Fibroblast of pulmonary artery (primary cell): ENCODE data around the gene ZBTB47.

Source experiments
- DNase-seq: peaks from one replicate; pipeline ENCODE4 v3.0.0-alpha.2; 2010; ENCODE audit warnings: low read depth
- H3K4me3 ChIP-seq: replicated peaks from 2 replicates; pipeline ENCODE4 v1.5.1; 2011; ENCODE audit warnings: low read depth, mild to moderate bottlenecking, control low read depth, low read length, moderate library complexity
- TF ChIP-seq, protein P1 (sequence below): IDR thresholded peaks from 2 replicates; pipeline ENCODE4 v1.5.1; 2011; ENCODE audit warnings: mild to moderate bottlenecking, control low read depth, low read length, inconsistent platforms; ENCODE audit errors: missing control alignments

The ZBTB47 gene

DNA sequence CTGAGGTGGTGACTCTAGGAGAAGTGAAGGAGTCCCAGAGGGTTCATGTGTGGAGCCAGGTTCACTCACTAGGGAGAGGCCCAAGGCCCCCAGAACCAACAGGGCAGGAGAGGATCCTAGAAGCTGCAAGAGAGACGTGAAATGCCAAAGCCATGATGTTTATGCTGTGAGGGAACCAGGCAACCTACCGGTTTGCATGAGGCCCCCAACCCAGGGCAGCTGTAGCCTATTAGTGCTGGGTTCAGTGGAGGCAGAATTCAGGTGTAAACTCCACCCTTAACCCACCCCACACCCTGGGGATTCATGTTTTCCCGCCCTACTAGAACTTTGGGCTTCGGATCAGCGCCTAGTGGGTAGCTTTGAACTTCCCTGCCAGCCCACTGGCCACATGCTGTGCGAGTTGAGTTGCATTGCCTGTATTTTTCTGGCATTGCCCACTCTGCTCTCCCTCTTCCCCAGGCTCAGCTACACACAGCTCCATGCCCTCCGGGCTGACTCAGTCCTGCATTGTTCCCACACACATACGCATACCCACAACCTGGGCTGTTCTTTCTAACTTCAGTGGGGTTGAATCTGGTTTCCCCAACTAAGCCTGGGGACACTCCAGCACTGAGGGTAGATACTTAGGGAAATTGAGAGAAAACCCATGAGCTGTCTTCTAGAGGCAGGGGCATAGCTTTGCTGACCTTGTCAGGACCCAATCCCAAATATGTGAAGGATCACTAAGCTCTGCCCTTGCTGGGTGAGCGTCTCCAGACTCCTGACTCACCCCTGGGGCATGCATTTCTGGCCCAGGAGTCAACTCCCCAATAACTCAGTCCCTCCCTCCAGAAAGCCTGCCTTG lies 2.0 kb upstream of the ZBTB47 start:
- DNase-seq, result peak; percentile 52
- TF ChIP-seq, protein P1, sequence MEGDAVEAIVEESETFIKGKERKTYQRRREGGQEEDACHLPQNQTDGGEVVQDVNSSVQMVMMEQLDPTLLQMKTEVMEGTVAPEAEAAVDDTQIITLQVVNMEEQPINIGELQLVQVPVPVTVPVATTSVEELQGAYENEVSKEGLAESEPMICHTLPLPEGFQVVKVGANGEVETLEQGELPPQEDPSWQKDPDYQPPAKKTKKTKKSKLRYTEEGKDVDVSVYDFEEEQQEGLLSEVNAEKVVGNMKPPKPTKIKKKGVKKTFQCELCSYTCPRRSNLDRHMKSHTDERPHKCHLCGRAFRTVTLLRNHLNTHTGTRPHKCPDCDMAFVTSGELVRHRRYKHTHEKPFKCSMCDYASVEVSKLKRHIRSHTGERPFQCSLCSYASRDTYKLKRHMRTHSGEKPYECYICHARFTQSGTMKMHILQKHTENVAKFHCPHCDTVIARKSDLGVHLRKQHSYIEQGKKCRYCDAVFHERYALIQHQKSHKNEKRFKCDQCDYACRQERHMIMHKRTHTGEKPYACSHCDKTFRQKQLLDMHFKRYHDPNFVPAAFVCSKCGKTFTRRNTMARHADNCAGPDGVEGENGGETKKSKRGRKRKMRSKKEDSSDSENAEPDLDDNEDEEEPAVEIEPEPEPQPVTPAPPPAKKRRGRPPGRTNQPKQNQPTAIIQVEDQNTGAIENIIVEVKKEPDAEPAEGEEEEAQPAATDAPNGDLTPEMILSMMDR, result no peak
- peak overlapping the region; percentile 6 for H3K4me3 ChIP-seq

DNA sequence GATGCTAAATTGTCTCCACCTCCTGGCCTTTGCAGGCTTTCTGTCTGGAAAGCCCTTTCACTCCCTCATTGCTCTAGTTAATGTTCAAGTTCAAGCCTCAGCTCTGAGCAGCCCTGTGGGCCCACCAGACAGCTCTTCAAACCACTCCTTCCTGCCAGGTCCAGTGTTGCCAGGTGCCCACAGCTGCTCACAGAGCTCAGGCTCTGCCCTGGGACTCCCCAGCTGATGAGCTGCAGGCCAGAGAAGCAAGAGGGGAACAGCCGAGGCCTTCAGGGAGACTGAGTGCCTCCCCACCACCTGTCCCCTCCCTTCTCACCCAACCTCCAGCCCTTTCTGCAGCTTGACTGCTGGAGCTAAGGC lies 1.3 kb upstream of the ZBTB47 start:
- DNase-seq, result no peak
- peak overlapping the region; percentile 86 for H3K4me3 ChIP-seq
- TF ChIP-seq, protein P1, result no peak

DNA sequence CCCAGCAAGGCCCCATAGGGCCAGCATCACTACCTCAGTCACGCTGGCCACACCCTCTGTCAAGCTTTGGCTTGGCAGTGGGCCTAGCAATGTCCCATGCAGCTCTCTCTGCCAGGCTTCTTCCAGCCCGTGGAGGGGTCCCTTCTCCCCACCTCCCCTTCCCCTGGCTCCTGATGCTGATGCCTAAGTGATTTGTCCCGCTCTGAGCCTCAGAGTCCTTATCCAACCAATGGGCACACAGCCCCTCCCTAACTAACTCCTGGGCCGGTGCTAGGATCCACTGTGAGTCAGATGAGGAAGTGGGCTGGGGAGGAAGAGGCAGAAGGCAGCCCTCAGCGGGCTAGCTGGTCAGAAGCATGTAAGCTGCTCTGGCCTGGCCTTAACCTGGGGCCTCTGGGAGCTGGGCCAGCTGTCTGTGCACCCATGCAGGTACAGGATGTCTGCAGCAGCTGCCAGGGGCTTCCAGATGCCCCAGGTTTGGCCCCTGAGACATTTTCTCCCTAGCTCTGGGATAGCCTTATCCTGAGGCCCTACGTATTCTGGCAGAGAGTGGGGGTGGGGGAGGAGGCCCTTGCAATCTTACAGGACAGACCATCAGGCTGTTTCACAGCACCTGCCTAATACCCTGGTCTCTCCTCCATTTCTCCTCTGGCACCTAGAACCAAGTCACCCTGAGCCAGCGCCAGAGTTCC lies 740 bp upstream of the ZBTB47 start:
- DNase-seq, result peak; percentile 73
- TF ChIP-seq, protein P1, result no peak
- peak overlapping the region; percentile 86 for H3K4me3 ChIP-seq

DNA sequence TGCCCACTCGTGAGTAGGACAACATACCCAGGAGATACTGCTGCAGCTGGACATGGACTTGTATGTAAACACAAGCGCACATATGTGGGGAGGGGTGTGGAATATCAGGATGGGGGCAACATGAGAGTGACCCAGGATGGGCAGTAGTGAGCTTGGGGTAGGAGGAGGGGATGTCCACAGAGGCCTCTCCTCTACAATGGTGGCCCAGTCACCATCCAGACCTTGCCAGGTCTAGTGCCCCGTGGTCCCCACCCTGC lies 266 bp upstream of the ZBTB47 start:
- TF ChIP-seq, protein P1, result no peak
- peak overlapping the region; percentile 86 for H3K4me3 ChIP-seq
- DNase-seq, result no peak

DNA sequence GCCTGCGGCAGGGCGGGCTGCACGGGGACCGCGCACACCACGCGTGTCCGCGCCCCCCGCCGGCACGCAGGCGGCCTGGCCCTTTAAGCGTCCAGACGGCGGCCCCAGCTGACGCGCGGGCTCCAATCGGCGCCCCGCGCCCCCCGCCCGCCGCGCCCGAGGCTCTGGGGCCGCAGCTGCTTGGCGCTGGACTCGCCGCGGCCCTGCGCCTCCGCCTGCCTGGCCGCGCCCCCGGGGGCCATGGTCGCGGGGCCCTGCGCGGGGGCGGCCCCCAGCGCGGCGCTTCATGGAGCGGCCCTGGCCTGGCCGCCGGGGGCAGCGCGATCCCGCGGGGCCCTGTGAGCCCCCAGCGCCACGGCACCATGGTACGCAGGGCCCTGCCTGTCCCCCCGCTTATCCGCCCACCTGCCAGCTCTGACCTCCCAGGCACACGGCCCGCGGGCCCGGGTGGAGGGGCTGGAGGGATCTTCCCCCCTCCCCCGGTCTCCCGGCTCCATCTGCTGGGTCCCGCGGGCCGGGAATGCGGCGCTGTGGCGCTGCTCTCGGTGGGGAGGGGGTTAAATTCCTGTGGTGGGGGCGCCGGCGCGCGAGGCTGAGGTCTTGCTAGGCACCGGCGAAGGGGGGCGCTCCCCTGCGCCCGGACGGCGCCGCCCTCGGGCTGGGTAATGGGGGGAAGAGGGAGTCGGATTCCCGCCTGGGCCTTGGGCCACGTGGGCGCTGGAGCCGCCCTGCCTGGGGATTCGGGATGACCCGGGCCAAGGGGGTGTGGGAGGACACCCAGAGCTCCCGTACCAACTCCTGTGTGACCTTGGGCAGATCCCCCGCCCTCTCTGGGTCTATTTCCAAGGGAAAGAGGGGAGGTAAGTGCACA lies 1.1 kb downstream of the ZBTB47 start:
- TF ChIP-seq, protein P1, result no peak
- peak overlapping the region; percentile 86 for H3K4me3 ChIP-seq
- peak; percentile 46 for DNase-seq

DNA sequence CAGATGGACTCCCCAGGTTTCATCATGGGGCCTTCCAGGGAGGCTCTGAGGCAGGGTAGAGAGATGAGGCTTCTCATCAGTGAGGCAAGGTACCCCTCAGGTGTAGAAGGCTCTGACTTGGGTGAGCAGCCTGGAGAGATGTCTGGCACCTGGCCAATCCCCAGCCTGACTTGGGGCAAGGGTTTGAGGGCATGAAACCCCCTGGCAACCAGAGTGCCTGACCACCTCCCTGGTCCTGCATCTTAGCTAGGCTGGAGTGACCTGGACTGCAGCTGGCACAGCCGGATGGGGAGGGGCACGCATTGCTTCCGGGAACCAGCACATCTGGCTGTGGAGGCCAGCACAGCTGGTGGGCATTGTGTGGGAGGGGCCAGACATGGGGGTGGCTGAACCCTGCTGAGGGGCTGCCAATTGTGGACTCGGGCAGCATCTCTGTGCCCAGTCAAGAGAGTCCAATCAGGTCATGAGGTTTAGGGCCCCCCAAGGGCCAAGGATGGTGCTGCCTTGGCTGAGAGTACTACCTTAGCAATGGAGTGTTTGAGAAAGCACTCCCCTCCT lies 1.9 kb downstream of the ZBTB47 start:
- TF ChIP-seq, protein P1, result no peak
- H3K4me3 ChIP-seq, result peak overlapping the region; percentile 86
- DNase-seq, result no peak
